Stimulated activated CD8-positive, alpha-beta memory T cell treated with anti-CD3 and anti-CD28 coated beads, Interleukin-12 subunit alpha, Interleukin-12 subunit beta, amount 100 ng/mL, for 24 hours (primary cell): Measurements from ENCODE around the gene IP6K1.
A peak's percentile ranks its signal among the peaks of the same experiment; 100 is the strongest.

Source experiments
- DNase-seq: peaks from one replicate; pipeline ENCODE4 v3.0.0-alpha.2; 2020; ENCODE audit errors: extremely low read depth

Gene IP6K1

DNA sequence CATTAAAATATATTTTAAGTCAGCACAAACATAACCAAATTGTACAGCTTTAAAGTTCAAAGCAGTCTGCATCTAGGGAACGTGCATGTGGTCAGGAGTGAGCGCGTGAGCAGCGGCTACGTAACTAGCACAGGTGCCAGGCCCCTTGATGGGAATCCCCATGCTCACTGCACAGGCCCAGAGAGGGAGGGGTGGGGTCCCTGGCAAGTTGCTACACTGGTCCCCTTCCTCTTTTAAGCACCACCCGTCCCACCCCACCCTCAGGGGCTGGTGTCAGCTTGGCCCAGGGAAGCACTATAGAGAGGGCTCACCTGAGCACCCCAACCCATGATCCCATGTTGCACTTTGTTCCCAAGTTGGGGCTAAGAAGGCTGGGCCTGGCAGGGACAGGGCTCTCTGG lies 61.8 kb downstream of the IP6K1 start:
- DNase-seq: no peak

DNA sequence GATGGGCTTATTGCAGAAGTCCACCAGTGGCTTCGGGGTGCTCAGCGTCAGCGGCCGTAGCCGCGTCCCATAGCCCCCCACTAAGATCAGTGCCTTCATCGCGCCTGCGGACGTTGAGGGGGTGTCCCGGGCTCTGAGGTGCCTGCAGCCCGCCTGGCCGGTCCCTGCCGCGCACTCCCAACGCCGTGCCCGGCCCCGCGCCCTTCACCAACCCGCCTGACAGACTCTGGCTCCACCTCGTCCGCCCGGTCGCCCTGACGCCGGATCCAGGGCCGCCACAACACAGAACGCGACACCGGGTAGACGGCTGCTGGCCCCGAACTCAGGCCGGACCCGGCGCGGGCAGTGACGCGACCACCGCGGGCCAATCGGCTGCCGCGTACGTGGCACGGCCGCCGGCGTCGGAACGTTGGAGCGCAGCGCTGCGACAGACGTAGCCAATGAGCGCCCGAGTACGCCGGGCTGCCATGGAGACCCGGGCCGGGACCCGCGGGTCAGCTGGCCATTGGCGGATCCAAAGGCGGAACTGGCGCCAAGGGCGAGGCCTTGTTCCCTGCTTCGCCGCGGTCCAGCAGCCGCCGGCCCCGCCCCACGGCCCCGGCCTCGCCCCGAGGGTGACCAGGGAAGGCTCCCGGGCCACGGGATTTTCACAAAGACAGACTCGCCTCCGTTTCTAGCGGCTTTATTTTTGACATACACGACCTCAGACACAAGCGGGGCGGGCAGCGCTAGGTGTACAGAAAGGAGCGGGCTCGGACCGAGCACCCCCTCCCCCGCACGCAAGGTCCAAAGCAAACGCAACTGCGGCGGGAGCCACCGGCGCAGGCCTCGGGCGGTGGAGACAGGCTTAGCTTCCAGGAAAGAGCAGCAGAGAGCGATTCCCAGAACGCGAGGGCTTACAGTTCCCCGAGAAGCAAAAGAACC lies 62.5 kb downstream of the IP6K1 start, which contains the start of gene GMPPB:
Gene GMPPB, minus strand, starts transcription at position 324 of the 924 bp plus-strand sequence. Its CDS starts 225 bp downstream, at position 99.
- peak; percentile 85 for DNase-seq

DNA sequence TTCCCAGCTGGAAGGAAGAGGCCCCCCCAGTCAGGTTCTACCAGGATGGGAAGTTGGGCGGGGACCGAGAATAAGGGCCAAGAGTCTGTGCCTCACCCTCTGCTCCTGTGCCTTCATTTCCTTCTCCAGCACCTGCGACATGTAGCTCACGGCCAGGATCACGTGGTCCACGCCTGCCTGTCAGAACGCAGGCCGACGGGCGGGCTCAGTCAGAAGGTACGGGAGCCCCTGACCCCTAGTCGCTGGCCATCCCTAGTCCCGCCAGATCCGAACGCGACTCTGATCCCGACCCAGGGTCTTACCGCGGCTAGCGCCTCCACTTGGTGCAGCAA lies 63.1 kb downstream of the IP6K1 start:
- DNase-seq: no peak

DNA sequence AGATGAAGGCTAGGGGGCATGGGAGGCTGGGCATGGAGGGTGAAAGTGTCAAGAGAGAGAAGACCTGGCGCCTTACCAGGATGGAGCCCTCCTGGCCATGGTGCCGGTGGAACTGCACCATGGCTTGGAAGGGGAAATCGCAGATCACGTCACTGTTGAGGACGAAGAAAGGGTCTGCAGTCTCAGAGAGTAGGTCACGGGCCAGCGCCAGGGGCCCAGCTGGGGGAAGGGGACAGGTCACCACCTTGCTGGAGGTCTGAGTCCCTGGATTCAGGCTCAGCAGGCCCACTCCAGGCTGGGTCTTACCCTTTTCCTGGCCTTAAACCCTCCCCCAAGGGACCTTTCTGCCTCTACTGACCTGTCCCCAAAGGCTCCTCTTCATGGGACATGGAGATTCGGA lies 63.4 kb downstream of the IP6K1 start:
- DNase-seq: no peak

DNA sequence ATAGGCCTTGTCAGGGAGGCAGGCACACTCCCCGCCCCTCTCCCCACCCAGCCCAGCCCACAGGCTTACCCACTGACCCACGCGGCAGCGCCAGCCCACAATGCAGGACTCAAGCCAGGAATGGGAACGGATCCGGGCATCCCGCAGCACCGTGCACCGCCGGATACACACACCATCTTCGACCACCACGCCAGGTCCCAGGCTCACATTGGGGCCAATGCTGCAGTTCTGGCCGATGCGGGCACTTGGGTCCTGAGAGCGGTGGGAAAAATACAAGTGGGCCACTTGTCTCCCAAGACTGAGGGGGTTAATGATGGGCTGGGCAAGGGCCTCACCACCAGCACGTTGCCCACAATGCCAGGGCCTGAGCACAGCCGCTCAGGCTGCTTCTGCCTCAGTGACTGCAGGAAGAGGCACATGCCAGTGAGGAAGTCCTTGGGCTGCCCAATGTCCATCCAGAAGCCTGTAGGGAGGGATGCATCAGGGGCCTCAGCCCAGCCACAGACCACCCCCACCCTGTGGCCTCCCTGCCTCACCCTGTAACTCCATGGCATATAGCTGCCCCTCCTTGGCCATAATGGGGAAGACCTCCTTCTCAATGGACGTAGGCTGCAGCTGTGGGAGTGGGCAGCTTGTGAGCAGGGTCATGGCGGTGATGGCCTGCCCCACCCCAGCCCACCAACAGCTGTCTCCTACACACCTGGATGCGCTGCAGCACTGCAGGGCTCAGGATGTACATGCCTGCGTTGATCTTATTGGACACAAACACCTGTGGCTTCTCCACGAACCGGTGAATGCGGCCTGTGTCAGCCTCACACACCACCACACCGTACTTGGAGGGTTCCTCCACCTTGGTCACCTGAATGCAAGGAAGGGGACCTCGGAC lies 64.2 kb downstream of the IP6K1 start:
- no peak for DNase-seq

DNA sequence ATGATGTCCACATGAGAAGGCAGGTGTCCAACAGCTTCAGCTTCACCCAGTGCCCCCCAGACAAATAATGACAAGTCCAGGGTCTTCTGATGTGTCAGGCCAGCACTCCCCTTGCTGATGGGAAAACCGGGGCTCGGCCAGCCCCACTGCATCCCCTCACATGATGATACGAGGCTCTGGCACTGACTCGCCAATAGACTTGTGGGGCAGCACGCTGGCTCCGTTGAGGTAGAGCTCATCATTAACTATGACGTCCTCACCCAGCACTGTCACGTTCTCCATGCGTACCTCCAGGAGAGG lies 64.8 kb downstream of the IP6K1 start:
- no peak for DNase-seq

DNA sequence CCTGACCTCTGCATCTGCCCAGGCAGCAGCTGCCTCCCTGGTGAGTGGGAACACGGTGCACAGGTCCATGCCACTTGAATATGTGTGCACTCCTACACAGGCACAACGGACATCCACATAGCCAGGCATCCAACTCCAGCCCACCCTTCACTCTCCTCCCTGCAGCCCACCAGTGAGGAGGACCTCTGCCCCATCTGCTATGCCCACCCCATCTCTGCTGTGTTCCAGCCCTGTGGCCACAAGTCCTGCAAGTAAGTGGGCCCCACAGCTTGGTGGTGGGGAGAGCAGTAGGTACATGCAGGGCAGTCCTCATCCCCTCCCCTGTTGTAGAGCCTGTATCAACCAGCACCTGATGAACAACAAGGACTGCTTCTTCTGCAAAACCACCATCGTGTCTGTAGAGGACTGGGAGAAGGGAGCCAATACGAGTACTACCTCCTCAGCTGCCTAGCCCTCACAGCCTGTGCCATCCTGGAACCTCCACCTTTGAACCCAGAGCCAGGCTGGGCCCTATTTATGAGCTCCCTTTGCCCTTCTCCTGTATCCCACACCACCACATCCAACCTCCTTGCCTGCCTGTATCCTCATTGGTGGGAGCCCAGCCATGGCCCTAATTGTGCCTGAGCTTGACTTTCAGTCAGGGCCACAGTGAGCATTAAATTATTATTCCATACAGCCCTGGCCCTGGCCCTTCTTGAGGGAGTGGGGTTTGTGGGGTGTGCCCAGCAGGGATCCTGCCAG lies 65.3 kb downstream of the IP6K1 start:
- no peak for DNase-seq

DNA sequence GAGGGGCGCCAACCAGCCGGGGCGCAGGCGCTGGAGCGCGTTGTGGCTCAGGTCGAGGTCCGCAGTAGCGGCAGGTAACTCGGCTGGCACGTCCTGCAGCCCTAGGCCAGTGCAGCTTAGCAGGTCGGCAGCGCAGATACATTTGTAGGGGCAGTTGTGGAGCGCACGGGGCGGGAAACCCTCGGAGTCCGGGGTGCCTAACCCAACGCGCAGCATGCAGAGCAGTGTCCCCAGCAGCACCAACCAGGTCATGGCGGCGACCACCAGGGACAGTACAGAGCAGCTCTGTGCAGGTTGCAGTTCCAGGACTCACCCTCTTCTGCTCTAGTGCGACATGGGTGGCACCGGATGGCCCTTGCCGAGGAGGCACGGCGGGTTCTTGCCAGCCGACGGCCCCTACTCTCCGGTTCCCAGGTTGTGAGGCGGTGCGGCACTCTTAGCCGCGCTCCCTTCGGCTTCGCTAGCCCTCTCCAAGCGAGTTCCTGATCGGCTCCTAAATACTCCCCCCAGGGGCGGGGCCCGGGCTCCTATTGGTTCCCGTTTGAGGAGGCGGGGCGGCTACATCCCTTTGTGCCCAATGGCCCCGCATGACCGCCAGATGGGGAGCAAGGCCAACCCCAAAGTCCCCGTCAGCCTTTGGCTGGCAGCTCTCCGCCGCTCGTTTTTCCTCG lies 67.0 kb downstream of the IP6K1 start, which contains the start of gene AMIGO3:
Gene AMIGO3, minus strand, starts transcription at position 471 of the 671 bp plus-strand sequence. Its CDS starts 219 bp downstream, at position 252.
- peak; percentile 79 for DNase-seq

DNA sequence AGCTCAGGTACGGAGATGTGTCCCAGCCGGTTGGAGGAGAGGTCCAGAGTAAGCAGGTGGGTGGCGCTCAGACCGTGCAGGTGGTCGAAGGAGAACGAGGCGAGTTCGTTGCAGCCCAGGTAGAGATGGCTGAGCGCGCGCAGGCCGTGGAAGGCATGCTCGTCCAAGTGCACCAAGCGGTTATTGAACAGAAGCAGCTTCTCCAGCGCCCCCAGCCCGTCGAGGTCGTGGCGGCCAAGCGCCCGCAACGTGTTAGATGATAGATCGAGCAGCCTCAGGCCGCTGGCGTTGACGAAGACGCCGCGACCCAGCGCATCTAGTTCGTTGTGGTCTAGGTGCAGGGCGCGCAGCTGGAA lies 67.5 kb downstream of the IP6K1 start:
- no peak for DNase-seq

DNA sequence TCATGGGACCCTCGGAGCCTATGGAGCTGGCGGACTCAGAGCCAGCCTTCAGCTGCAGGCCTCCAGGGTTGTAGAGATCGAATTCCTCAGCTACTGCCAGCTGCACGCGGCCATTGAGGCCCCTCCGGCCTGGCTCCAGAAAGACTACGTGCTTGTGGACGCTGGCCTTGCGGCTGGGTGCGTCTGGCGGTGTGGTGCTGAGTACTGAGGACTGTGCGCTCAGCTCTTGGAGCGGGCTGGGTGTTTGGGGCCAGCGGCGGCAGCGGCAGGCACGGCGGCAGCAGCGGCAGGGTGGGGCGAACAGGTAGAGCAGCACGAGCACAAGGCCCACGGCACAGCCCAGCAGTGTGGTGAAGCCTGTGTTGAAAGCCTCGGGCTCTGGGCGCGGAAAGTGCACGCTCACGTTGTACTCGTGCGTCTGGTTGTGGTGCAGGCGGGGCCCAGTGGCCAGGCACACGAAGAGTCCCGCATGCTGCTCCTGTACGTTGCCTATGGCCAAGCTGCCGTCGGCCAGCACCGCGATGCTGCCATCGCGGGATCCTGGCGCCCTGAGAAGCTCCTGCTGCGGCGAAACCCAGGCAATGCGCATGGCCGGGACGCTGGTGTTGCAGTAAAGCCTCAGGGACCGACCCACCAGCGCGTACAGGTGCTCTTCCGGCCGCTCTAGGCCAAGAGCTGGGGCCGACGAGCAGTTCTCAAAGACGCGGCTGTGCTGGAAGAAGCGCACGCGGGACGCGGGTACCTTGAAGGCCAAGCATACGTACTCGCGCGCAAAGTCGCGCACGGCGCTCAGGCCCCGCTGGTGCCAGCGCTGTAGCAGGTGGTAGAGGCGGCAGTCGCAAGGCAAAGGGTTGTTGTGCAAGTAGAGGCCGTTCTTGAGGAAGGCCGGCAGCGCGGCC lies 68.1 kb downstream of the IP6K1 start:
- no peak for DNase-seq

DNA sequence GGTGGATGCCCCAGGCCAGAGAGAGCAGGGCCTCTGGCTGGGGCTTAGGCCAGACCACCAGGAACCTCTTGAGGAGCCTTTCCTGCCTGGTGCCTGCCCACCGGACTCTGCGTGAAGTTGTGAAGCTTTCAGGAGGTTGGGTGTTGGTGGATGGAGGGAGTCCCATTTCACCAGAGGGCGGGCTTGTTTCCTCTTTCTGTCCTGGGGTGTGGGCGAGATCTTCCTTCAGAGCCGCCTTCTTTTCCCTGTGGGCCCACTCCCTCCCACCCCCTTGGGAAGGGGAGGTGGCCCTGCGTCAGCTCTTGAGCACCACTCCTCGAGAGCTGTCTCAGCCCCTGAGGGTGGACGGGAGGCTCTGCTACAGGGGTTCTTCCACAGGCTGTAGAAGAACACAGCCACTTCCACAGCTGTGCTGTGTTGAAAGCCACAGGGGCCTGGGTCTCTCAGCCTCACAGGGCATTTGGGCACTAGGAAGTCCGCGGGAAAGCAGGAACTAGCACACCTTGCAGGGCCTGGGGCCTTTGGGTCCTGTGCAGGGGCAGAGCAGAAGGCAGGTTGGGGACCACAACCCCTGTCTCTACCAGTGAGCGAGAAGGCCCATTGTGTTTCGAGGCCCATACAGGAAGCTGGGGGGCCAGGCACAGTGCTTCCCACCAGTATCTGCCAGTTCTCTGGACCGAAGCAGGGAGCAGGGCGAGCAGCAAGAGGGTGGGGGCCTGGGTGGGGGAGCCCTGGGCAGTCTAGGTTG lies 69.0 kb downstream of the IP6K1 start:
- DNase-seq: no peak

DNA sequence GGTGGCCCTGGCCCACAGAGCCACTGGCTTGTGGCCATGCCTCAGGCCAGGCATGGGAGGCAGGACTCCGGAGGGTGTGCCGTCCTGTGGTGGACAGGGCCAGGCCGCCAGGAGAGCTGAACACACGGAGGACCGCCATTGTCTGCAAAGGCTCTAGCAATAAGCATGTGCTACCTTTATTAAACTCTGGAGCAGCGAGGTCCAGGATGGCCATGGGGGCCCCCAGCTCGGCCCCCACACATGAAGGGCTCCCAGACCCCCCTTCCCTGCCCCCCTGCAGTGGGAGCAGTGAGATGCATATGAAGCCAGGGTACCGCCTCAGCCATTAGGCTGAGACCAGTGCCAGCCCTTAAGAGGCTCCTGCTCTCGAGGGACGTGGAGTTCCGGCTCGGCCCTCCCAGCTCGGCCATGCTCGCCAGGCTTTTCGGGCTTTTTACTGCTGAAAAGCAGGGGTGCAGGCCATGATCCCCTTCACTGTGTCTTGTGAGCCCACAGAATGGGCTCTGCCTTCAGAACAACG lies 69.6 kb downstream of the IP6K1 start:
- DNase-seq: no peak

DNA sequence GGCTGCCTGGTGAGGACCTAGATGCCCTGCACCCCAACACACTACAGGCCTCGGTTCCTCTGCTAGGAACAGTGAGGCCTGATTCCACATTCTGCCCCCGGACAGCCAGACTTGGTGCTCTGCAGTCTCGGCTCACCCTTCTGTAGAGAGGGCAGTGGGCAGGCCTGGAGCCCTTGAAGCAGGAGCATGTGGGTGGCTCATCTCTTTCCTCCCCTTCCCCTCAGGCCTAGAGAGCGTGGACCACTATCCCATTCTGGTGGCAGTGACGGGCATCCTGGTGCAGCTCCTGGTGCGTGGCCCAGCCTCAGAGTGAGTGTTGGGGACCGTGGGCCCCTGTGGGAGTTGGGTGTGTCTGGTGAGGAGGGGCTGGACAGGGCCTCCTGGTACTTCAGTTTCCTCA lies 70.2 kb downstream of the IP6K1 start:
- no peak for DNase-seq

DNA sequence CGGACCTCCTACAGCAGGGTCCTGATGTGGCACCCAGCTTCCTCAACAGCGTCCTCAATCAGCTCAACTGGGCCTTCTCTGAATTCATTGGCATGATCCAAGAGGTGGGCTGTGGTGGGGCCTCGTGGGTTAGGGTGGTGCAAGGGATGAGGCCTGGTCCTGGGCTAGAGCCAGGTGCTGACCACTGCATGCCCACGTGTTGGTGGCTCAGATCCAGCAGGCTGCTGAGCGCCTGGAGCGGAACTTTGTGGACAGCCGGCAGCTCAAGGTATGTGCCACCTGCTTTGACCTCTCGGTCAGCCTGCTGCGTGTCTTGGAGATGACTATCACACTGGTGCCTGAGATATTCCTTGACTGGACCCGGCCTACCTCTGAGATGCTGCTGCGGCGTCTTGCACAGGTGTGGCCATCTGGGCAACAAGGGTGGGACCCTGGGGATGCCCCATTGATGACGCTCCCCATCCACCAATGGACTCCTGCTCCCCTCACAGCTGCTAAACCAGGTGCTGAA lies 70.7 kb downstream of the IP6K1 start:
- DNase-seq: no peak

DNA sequence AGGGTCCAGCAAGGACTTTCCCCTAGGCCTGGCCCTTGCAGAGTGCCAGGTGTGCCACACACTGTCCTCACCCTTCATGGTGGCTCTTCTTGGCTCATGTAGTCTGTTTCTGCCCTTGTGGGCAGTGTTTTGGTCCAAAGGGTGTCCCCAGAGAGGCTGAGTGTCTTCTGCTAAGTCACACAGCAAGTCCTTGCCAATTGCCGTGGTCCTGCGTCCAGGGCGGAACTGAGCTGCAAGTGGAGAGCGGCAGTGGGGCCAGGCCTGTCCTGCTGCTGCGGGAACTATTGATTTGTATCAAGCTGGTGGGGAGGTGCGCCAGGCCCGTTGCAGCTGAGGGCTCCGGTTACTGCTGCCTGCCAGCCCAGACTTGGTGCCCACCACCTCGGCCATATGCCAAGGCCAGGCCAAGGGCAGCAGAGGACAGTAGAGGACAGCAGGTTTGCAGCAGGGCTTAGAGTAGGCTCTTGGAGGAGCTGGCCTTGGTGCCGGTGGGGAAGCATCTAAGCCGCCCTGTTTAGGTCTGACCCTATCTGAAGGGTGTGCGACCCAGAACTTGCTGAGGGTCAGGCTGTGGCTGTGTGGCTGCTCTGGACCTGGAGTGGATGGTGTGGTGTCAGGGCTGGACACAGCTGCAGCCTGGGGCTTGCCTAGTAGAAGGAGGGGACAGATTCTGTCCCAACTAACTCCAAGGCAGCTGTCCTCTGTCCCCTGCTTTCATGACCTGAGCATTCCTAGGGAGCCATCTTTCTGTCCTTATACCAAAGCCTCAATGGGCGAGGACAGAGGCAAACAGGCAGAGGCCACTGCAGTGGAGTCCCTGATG lies 71.4 kb downstream of the IP6K1 start:
- no peak for DNase-seq

DNA sequence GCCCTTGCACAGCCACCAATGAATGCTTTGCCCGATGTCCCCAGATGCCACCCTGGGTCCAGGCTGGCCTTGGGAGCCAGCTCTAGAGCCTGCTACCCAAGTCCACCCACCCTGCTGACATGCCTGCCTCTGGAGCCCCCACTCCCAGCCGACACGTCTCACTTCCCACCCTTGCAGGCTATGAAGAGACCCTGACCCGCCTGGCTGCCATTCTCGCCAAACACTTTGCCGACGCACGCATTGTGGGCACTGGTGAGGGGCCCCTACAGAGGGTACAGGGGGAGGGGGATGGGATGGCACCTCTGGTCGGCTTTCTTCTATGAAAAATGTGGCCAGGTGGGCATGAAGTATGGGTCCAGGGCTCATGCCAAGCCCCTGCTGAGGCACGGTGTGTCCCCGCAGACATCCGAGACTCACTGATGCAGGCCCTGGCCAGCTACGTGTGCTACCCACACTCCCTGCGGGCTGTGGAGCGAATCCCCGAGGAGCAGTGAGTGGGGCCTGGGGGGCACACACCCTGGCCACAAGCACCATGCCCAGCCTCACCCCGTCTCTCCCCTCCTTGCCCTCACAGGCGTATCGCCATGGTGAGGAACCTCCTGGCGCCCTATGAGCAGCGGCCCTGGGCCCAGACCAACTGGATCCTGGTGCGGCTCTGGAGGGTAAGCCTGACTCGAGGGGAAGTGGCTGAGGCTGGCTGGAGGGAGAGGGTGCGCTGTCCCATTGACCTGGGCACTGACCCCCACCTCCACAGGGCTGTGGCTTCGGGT lies 72.8 kb downstream of the IP6K1 start:
- no peak for DNase-seq

DNA sequence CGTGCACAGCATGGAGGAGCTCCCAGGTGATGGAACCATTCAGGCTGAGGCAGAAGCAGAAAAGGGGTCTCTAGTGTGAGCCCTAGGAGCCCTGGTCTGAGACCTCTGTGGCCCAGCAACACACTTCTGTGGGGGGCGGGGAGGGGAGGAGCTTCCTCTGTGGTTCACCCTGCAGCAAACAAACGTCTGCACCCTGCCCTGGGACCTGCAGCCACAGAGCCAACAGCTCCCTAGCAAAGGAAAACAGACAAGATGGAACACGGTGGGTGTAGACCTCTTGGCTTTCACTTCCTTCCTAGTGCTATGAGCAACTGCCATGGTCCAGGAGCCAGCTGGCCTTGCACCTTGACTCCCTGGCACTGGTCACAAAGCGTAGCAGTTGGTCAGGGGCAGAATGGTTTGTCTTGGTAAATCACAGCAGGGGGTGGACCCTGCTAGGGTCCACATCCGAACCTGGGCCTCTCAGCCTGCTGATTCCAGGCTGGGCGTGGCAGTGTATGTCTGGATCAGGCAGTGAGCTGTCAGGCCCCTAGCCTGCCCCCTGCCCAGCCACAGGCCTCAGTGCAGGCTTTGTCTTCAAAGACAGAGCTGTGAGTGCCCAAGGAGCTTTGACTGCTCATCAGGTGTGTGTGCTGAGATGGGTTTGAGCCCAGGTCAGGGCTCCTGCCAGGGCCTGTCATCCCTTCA lies 73.6 kb downstream of the IP6K1 start:
- DNase-seq: no peak
